NOMO-1 treated with DMSO at 0.1 percent for 48 hours (cell line): ENCODE results near the gene CPNE1.

Source experiments
- DNase-seq: peaks from one replicate; lab custom pipeline; 2025; ENCODE audit not compliant: unreplicated experiment; lab: John Stamatoyannopoulos, UW

The CPNE1 gene

DNA sequence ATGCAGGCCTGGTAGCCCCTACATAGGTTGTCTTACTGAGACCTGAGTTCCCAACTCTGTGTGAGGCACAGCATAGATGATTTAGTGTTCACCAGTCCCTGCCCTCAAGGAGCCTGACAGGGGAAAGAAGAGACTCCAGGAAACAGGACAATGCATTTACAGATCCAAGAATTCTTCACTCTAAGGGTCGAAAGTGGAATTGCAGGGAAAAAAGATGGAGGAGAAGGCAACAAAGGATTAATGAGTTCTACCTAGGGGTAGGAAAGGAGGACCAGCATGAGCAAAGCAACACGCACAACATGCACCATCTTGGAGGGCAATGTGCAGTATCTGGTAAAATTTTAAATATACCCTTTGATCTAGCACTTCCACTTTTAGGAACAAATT is 43.1 kb downstream of the CPNE1 start:
- no peak for DNase-seq

GRCh38 chr20:35620818-35621559 is 43.7 kb downstream of the CPNE1 start:
- no peak for DNase-seq

GRCh38 chr20:35619196-35620095 is 45.3 kb downstream of the CPNE1 start:
- peak; percentile 23 for DNase-seq

GRCh38 chr20:35618263-35619131 is 46.2 kb downstream of the CPNE1 start:
- DNase-seq: no peak

- DNase-seq: no peak
Measured at GRCh38 chr20:35617397-35618262, 47.1 kb downstream of the CPNE1 start.

GRCh38 chr20:35616465-35617396 is 48.0 kb downstream of the CPNE1 start:
- peak; percentile 29 for DNase-seq

DNA sequence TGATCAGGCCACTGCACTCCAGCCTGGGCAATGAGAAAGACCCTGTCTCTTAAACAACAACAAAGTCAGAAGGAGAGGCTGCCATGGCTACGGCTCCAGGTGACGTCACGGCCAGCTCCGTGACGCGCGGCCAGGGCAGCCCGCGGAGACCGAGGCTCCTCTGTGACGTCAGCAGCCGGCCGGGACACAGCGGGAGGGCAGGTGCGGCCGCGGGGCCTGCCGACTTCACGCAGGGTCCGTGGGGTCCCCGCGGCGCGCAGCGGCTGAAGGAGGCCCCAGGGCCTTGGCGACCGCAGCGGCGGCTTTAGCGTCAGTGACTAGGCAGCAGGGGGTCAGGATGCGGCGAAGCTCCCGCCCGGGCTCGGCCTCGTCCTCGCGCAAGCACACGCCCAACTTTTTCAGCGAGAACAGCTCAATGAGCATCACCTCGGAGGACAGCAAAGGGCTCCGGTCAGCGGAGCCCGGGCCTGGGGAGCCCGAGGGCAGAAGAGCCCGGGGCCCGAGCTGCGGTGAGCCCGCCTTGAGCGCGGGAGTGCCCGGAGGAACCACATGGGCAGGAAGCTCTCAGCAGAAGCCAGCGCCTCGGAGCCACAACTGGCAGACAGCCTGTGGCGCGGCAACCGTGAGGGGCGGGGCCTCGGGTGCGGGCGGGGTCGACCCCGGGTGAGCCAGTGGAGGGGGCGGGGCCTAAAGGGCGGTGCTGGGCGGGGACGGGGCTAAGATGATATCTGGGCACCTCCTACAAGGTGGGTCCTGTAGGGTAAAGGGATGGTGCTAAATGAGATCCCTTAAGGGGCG is 48.8 kb downstream of the CPNE1 start, which contains the start of gene SPAG4:
SPAG4 (plus strand) TSS at position 163 of the 798 bp plus-strand sequence; CDS start at position 338, 175 bp downstream.
- peak; percentile 99 for DNase-seq

DNA sequence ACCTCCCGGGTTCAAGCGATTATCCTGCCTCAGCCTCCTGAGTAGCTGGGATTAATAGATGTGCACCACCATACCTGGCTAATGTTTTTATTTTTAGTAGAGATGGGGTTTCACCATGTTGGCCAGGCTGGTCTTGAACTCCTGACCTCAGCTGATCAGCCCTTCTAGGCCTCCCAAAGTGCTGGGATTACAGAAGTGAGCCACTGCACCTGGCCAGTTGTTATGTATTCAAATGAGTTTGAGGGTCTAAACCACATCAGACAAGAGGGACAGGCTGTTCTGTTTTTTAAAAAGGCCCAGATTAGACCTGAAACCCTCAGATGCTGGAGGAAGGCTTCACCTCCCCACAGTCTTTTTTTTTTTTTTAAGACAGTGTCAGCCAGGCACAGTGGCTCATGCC is 53.2 kb downstream of the CPNE1 start:
- no peak for DNase-seq

GRCh38 chr20:35610833-35611427 is 53.8 kb downstream of the CPNE1 start:
- no peak for DNase-seq

GRCh38 chr20:35607003-35607735 is 57.5 kb downstream of the CPNE1 start:
- DNase-seq: no peak

- DNase-seq: no peak
Measured at GRCh38 chr20:35606127-35606526, 58.6 kb downstream of the CPNE1 start.

DNA sequence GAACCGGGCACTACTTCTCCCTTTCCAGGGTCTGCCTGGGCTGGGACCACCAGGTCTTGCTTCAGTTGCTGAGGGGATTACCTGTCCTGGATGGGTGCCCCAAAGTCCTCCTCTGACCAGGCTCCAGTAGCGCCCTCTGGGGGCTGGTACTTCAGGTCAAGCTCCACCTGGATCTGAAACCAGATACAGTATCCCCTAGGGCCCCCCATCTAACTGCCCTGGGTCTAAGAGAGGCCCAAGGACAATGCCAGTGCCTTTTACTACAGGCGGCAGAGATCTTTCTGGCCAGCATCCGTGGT is 60.3 kb downstream of the CPNE1 start:
- no peak for DNase-seq

GRCh38 chr20:35603695-35604448 is 60.8 kb downstream of the CPNE1 start:
- DNase-seq: no peak

DNA sequence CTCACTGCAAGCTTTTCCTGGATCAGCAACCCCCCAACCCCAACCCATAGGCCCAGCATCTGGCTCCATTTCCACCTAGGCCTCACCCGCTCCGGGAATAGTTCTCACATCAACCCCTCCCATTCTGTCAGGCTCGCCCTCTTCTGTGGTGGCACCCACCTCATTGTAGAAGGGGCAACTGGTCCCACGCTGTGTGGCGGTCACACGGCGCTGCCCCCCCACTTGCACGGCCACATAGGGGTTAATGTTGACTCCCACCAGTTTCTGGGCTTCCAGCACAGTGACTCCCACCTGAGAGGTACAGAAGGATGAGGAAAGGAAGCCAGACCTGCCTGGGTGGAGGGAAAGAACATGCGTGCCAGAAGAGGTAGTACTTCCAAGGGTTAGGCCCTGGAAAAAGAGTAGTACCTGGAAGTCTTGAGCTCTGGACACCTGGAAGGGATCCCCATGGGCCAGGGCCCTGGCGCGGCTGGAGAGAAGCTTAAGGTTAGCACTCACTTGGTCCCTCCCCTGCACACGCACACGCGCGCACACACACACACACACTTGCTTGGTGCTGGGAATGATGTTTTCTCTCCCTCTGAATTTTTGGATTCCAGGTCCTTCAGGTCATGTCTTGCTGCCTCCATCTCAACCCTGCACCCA is 61.7 kb downstream of the CPNE1 start:
- no peak for DNase-seq

DNA sequence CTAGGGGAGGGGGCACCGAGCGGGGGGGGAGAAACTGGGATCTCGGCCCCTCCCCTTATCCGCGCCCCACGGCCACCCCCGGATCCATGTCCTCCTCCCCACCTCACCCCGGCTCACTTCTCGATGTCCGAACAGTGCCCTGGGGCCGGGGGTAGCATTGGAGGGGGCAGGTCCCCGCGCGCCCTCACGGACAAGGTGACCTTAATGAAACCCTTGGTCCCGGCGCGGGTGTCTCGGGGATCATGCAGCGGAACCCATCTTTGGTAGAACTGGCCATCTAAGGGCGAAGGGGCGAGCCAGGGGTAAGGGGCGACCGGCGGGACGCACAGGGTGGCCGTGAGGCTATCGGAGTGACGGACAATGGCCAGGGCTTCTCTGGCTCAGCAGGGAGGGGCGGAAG is 62.7 kb downstream of the CPNE1 start:
- no peak for DNase-seq
